ENCODE data around the gene TANGO2. TPM values are rescaled to one million over a fixed set of nuclear protein-coding genes. Genes with fewer than 3 reads are reported as not detected.

The TANGO2 gene
- total and polyA plus RNA-seq, 9 of the 15 experiments (the other 6 are each of a cell fraction or from before 2014, with no cell fraction given), result 15.5 to 94.9 (median 70.1) TPM

DNA sequence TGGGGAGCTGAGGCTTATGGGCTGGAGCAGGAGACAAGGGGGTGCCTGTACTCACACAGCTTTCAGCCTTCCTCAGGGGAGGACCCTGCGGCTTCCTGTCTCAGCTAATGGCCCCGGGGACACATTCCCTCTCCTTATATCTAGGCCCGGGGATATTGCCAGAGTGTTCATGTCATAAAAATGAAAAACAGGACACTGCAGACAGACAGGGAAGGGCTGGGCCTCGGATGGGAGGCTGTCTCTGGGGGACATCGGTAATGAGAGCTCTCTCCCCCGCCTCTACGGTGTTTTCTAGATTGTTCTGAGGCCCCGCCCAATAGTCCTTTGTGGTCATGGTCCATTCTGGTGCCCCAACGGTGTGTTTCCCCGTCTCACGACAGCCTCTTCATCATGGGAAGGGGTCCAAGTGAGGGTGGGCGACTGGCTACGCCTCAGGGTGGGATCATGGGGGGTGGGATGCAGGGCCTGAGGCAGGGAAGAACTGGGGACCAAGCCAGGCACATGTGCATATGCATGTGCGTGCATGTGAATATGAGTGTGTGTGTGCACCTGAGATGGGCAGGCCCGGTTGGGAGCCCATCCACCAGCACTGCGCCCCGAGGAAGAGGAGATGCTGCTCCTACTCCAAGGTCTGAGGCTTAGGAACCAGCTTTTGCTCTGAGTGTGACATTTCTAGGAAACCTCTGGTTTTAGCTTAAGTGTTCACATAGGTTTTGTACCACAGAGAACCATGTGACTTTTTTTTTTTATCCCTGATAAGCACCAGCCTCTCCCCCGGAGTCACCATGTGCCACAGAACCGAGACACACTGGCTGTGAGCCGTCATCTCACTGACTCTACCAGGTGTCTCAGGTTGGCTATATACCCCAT lies 9.6 kb upstream of the TANGO2 start (continued):
- TF ChIP-seq, protein P1, sequence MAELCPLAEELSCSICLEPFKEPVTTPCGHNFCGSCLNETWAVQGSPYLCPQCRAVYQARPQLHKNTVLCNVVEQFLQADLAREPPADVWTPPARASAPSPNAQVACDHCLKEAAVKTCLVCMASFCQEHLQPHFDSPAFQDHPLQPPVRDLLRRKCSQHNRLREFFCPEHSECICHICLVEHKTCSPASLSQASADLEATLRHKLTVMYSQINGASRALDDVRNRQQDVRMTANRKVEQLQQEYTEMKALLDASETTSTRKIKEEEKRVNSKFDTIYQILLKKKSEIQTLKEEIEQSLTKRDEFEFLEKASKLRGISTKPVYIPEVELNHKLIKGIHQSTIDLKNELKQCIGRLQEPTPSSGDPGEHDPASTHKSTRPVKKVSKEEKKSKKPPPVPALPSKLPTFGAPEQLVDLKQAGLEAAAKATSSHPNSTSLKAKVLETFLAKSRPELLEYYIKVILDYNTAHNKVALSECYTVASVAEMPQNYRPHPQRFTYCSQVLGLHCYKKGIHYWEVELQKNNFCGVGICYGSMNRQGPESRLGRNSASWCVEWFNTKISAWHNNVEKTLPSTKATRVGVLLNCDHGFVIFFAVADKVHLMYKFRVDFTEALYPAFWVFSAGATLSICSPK (IDR thresholded peaks at IDR 0.05; ENCODE audit: borderline replicate concordance), result no peak
- TF ChIP-seq ZNF121 (CRISPR knock-in tag; conservative IDR thresholded peaks at IDR 0.05), result no peak
- TF ChIP-seq ZBED1 (IDR thresholded peaks at IDR 0.05), result no peak
- TF ChIP-seq, protein P2, sequence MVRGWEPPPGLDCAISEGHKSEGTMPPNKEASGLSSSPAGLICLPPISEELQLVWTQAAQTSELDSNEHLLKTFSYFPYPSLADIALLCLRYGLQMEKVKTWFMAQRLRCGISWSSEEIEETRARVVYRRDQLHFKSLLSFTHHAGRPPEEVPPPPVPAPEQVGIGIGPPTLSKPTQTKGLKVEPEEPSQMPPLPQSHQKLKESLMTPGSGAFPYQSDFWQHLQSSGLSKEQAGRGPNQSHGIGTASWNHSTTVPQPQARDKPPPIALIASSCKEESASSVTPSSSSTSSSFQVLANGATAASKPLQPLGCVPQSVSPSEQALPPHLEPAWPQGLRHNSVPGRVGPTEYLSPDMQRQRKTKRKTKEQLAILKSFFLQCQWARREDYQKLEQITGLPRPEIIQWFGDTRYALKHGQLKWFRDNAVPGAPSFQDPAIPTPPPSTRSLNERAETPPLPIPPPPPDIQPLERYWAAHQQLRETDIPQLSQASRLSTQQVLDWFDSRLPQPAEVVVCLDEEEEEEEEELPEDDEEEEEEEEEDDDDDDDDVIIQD (CRISPR knock-in tag; IDR thresholded peaks at IDR 0.05), result no peak
- TF ChIP-seq IRF2 (CRISPR knock-in tag; IDR thresholded peaks at IDR 0.05), result no peak
- TF ChIP-seq ZNF76 (CRISPR knock-in tag; IDR thresholded peaks at IDR 0.05; ENCODE audit: borderline replicate concordance), result 0 out of 2 replicates have a peak, but pooled peaks have one; percentile 75
- no peak for TF ChIP-seq SIRT6 (IDR thresholded peaks at IDR 0.05; ENCODE audit: low read depth, low read length)
- TF ChIP-seq, protein P3, sequence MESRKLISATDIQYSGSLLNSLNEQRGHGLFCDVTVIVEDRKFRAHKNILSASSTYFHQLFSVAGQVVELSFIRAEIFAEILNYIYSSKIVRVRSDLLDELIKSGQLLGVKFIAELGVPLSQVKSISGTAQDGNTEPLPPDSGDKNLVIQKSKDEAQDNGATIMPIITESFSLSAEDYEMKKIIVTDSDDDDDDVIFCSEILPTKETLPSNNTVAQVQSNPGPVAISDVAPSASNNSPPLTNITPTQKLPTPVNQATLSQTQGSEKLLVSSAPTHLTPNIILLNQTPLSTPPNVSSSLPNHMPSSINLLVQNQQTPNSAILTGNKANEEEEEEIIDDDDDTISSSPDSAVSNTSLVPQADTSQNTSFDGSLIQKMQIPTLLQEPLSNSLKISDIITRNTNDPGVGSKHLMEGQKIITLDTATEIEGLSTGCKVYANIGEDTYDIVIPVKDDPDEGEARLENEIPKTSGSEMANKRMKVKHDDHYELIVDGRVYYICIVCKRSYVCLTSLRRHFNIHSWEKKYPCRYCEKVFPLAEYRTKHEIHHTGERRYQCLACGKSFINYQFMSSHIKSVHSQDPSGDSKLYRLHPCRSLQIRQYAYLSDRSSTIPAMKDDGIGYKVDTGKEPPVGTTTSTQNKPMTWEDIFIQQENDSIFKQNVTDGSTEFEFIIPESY (CRISPR knock-in tag; IDR thresholded peaks at IDR 0.05), result no peak
- TF ChIP-seq BMI1 (IDR thresholded peaks at IDR 0.05; ENCODE audit: low read length), result no peak
- TF ChIP-seq PTTG1 (tag; IDR thresholded peaks at IDR 0.05; ENCODE audit: low read depth), result no peak
- 0 out of 2 replicates have a peak, but pooled peaks have one; percentile 36 for TF ChIP-seq ZNF41 (CRISPR knock-in tag; conservative IDR thresholded peaks at IDR 0.05)
- TF ChIP-seq KLF1 (tag; IDR thresholded peaks at IDR 0.05), result no peak
- TF ChIP-seq, protein P4, sequence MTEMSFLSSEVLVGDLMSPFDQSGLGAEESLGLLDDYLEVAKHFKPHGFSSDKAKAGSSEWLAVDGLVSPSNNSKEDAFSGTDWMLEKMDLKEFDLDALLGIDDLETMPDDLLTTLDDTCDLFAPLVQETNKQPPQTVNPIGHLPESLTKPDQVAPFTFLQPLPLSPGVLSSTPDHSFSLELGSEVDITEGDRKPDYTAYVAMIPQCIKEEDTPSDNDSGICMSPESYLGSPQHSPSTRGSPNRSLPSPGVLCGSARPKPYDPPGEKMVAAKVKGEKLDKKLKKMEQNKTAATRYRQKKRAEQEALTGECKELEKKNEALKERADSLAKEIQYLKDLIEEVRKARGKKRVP (CRISPR knock-in tag; IDR thresholded peaks at IDR 0.05), result 0 out of 2 replicates have a peak, but pooled peaks have one; percentile 27
- TF ChIP-seq MEF2D (tag; conservative IDR thresholded peaks at IDR 0.05; ENCODE audit: low read depth), result no peak
- TF ChIP-seq NR1H2 (CRISPR knock-in tag; IDR thresholded peaks at IDR 0.05), result no peak
- TF ChIP-seq BRD4 (IDR thresholded peaks at IDR 0.05), result no peak
- TF ChIP-seq, protein P5, sequence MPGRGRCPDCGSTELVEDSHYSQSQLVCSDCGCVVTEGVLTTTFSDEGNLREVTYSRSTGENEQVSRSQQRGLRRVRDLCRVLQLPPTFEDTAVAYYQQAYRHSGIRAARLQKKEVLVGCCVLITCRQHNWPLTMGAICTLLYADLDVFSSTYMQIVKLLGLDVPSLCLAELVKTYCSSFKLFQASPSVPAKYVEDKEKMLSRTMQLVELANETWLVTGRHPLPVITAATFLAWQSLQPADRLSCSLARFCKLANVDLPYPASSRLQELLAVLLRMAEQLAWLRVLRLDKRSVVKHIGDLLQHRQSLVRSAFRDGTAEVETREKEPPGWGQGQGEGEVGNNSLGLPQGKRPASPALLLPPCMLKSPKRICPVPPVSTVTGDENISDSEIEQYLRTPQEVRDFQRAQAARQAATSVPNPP (IDR thresholded peaks at IDR 0.05; ENCODE audit: borderline replicate concordance, insufficient read depth, insufficient read length), result no peak
- TF ChIP-seq KAT2B (IDR thresholded peaks at IDR 0.05; ENCODE audit: low read depth, low read length), result no peak
- TF ChIP-seq, protein P6, sequence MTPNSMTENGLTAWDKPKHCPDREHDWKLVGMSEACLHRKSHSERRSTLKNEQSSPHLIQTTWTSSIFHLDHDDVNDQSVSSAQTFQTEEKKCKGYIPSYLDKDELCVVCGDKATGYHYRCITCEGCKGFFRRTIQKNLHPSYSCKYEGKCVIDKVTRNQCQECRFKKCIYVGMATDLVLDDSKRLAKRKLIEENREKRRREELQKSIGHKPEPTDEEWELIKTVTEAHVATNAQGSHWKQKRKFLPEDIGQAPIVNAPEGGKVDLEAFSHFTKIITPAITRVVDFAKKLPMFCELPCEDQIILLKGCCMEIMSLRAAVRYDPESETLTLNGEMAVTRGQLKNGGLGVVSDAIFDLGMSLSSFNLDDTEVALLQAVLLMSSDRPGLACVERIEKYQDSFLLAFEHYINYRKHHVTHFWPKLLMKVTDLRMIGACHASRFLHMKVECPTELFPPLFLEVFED (CRISPR knock-in tag; conservative IDR thresholded peaks at IDR 0.05), result no peak

Measured in K562 (cell line).